Measurements from ENCODE around the gene COL24A1. TPM values are rescaled to one million over a fixed set of nuclear protein-coding genes. Genes with fewer than 3 reads are reported as not detected.
A peak's percentile ranks its signal among the peaks of the same experiment; 100 is the strongest.

The COL24A1 gene
- total and polyA plus RNA-seq, 2 of the 13 experiments (the other 11 are each of a cell fraction or from before 2014, with no cell fraction given) = 0.04 to 0.13 TPM

- no peaks in the 10 kb centered on the region for H3K4me1 ChIP-seq (ENCODE audit: insufficient read depth, low read length)
- ChIA-PET CTCF (ENCODE audit: low intra/inter-chr PET ratio, low total read pairs) (no interaction called here), POLR2A (no interaction called here)
- no peak overlapping the region for H3K4me3 ChIP-seq (replicated peaks in 1 of 3; ENCODE audit: insufficient read depth in 1 of 3, low read depth in 2 of 3, low read length in 3 of 3)
- H3K79me2 ChIP-seq (ENCODE audit: insufficient read depth, low read length) = no peaks in the 10 kb centered on the region
- no peaks in the 10 kb centered on the region for H3K36me3 ChIP-seq (replicated peaks in 1 of 2; ENCODE audit: control insufficient read depth in 1 of 2, insufficient read depth in 2 of 2, low read length in 2 of 2)
- H3K9me3 ChIP-seq (ENCODE audit: low read length) = no peaks in the 10 kb centered on the region
- 53% methylated on average over 11 of the region's 43 CpGs for WGBS (ENCODE audit: low lambda C conversion rate)
- TF ChIP-seq ZSCAN25 (CRISPR knock-in tag; IDR thresholded peaks at IDR 0.05) (no peak), ZSCAN12 (CRISPR knock-in tag; IDR thresholded peaks at IDR 0.05) (no peak), MTF1 (CRISPR knock-in tag; IDR thresholded peaks at IDR 0.05) (no peak), CCAR2 (optimal IDR thresholded peaks at IDR 0.05; ENCODE audit: low read depth, low read length) (no peak), RFXAP (CRISPR knock-in tag; IDR thresholded peaks at IDR 0.05; ENCODE audit: borderline replicate concordance) (no peak), SPEN (CRISPR knock-in tag; IDR thresholded peaks at IDR 0.05; ENCODE audit: low read depth) (no peak), CREB1 (IDR thresholded peaks at IDR 0.05) (no peak), CREB1 (CRISPR knock-in tag; IDR thresholded peaks at IDR 0.05) (no peak)
- TF ChIP-seq, protein P1, sequence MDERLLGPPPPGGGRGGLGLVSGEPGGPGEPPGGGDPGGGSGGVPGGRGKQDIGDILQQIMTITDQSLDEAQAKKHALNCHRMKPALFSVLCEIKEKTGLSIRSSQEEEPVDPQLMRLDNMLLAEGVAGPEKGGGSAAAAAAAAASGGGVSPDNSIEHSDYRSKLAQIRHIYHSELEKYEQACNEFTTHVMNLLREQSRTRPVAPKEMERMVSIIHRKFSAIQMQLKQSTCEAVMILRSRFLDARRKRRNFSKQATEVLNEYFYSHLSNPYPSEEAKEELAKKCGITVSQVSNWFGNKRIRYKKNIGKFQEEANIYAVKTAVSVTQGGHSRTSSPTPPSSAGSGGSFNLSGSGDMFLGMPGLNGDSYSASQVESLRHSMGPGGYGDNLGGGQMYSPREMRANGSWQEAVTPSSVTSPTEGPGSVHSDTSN (CRISPR knock-in tag; IDR thresholded peaks at IDR 0.05) = no peak
- TF ChIP-seq, protein P2, sequence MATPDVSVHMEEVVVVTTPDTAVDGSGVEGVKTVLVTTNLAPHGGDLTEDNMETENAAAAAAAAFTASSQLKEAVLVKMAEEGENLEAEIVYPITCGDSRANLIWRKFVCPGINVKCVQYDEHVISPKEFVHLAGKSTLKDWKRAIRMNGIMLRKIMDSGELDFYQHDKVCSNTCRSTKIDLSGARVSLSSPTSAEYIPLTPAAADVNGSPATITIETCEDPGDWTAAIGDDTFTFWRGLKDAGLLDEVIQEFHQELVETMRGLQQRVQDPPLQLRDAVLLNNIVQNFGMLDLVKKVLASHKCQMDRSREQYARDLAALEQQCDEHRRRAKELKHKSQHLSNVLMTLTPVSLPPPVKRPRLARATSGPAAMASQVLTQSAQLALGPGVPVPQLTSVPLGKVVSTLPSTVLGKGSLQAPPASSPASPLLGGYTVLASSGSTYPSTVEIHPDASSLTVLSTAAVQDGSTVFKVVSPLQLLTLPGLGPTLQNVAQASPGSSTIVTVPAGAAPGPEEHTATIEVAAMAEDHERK (CRISPR knock-in tag; IDR thresholded peaks at IDR 0.05; ENCODE audit: low read depth) = no peak
- TF ChIP-seq, protein P3, sequence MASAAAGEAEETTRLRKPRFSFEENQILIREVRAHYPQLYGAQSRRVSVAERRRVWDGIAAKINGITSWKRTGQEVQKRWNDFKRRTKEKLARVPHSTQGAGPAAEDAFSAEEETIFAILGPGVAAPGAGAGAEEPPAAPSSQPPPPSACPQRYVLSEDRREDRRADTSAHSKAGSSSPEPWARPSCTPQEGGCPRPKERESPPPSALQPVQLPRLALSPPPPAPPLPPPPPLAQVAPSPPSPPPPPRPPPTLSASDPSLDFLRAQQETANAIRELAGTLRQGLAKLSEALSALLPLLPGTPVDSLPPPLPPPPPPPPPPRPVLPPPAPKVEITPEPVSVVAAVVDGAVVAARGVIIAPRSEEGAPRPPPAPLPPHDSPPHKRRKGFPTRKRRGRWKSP (CRISPR knock-in tag; IDR thresholded peaks at IDR 0.05) = no peak
- TF ChIP-seq, protein P4, sequence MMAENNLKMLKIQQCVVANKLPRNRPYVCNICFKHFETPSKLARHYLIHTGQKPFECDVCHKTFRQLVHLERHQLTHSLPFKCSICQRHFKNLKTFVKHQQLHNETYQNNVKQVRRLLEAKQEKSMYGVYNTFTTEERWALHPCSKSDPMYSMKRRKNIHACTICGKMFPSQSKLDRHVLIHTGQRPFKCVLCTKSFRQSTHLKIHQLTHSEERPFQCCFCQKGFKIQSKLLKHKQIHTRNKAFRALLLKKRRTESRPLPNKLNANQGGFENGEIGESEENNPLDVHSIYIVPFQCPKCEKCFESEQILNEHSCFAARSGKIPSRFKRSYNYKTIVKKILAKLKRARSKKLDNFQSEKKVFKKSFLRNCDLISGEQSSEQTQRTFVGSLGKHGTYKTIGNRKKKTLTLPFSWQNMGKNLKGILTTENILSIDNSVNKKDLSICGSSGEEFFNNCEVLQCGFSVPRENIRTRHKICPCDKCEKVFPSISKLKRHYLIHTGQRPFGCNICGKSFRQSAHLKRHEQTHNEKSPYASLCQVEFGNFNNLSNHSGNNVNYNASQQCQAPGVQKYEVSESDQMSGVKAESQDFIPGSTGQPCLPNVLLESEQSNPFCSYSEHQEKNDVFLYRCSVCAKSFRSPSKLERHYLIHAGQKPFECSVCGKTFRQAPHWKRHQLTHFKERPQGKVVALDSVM (CRISPR knock-in tag; IDR thresholded peaks at IDR 0.05) = no peak
- TF ChIP-seq, protein P5, sequence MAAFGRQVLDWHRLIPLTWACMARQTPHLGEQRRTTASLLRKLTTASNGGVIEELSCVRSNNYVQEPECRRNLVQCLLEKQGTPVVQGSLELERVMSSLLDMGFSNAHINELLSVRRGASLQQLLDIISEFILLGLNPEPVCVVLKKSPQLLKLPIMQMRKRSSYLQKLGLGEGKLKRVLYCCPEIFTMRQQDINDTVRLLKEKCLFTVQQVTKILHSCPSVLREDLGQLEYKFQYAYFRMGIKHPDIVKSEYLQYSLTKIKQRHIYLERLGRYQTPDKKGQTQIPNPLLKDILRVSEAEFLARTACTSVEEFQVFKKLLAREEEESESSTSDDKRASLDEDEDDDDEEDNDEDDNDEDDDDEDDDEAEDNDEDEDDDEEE (CRISPR knock-in tag; IDR thresholded peaks at IDR 0.05) = no peak
- H3K9ac ChIP-seq (ENCODE audit: insufficient read depth, low read depth, low read length) = no peak overlapping the region
- ATAC-seq (peak; percentile 23; the same call in 1 of the 3 replicates), DNase-seq (ENCODE audit: low spot score) (no peak), FAIRE-seq (no peak)
- in situ Hi-C loops (cut with HindIII; ENCODE audit: extremely low pct_ligation_motif_present, low pct_unique_long_range_greater_than_20kb) = no loop called here
- no peak overlapping the region for H3K27ac ChIP-seq (ENCODE audit: extremely low read length, insufficient read depth, low read length)
- no TSS peak for BruUV-seq (replicated peaks)
- H4K20me1 ChIP-seq (ENCODE audit: insufficient read depth, low read length) = no peaks in the 10 kb centered on the region
- H2AFZ ChIP-seq (ENCODE audit: low read length) = no peak overlapping the region
- intact Hi-C loops (cut with micrococcal nuclease; ENCODE audit: unreplicated experiment) = no loop called here
- H3K4me2 ChIP-seq (ENCODE audit: low read depth, low read length) = no peak overlapping the region
- peaks cover 0 to 24% of the 10 kb centered on the region in 2 experiments; a peak in 2 of 5 replicates for H3K27me3 ChIP-seq (ENCODE audit: control insufficient read depth in 1 of 2, insufficient read depth in 2 of 2, low read length in 2 of 2)
Observed at GRCh38 chr1:86155051-86155806, 1.3 kb downstream of the COL24A1 start.
